ENCODE results near the gene RCL1.

- no peak for TF ChIP-seq TAF1 (IDR thresholded peaks at IDR 0.05; ENCODE audit: borderline replicate concordance, insufficient read depth, low read length)
- no peak for TF ChIP-seq POLR2AphosphoS5 (IDR thresholded peaks at IDR 0.05; ENCODE audit: low read depth, low read length)
- TF ChIP-seq REST (IDR thresholded peaks at IDR 0.05; ENCODE audit: insufficient read depth in 1 of 2, low read depth in 2 of 2, low read length in 2 of 2) = no peak
- TF ChIP-seq SIN3A (IDR thresholded peaks at IDR 0.05; ENCODE audit: borderline replicate concordance, insufficient read depth, low read length) = no peak
Measured at GRCh38 chr9:4842213-4842612, 49.5 kb downstream of the RCL1 start.

All from PFSK-1 (cell line).